Right renal cortex interstitium (tissue), 3 donors: ENCODE data around the gene ANKS1A. TPM values are rescaled to one million over a fixed set of nuclear protein-coding genes. Genes with fewer than 3 reads are reported as not detected.

ENCODE experiments used
- DNase-seq, 3 donors: peaks; one replicate each; pipeline ENCODE4 v3.0.0-alpha.2; 2013; ENCODE audit warnings: low read depth in 3 of 3, low spot score in 2 of 3
- polyA plus RNA-seq, 3 donors: library from polyadenylated mRNA; unstranded; fragments of 120-200 nt; gene quantifications; one replicate each; pipeline ENCODE4 v1.2.1, GENCODE V29; 2013; ENCODE audit not compliant: insufficient read length in 3 of 3

ANKS1A gene
- polyA plus RNA-seq, 3 donors = 31.2 to 43.8 (median 38.4) TPM

DNA sequence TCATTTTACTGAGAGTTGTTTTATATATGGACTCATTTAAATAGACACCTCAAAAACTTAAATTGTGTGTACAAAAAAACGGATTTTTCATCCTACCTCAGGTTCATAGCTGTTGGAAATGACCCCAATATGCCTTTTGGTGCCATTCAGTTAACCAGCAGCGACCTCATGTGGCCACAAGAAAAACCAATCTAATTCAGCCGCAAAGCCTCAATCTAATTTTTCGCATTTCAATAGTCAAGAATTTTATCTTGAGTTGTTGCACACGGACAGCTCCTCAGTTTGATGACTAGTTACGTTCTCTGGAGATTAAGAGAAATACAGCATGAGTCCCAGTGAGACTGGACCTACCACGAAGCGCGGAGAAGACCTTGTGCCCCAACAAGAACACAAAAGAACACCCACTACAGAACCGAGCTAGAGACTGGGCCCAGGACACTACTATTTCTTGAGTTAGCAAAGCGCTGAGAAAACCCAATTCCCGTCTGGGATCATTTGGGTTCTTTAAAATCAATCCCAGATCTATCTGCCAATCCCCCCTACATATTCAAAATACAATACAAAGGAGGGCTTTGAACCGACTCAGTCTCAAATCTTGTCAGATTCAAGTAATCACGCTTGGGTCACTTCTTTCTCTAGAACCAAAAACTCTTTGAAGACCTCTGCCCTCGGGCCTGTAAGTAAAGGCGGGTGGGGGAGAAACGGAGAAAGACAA lies 251.0 kb downstream of the ANKS1A start:
- DNase-seq = no peak

DNA sequence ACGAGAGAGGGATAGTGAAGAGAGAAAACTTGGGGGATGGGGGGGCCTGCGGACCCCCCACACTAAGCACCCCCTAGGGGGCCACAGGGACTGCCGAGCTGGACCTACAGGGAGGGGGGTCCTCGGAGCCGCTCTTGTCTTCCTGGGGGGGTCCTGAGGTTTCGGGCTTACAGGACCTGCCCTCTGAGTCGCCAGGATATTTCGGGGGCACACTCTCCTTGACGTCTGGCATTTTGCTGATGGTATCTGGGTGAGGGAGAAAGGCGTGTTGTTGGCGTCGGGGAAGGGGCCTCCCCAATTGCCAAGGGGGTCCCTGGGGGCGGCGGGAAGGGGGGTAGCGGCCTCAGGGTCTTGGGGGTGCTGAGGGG lies 251.6 kb downstream of the ANKS1A start:
- no peak for DNase-seq

Other genes with a start within 250 kb of the ANKS1A start
- 10 to 100 TPM; 48.9 to 53.7 (median 49.1) TPM for gene ILRUN, start 192.5 kb upstream of the ANKS1A start, polyA plus RNA-seq
- gene SNRPC, start 131.8 kb upstream of the ANKS1A start, polyA plus RNA-seq = 100 to 1,000 TPM; 143 to 150 (median 143) TPM
- gene BLTP3A, start 97.2 kb upstream of the ANKS1A start, polyA plus RNA-seq = 10 to 100 TPM; 13.2 to 14.2 (median 14.0) TPM
- gene TAF11, start 1.2 kb upstream of the ANKS1A start, polyA plus RNA-seq = 10 to 100 TPM; 47.4 to 52.7 (median 52.3) TPM